GM21390 (cell line): ENCODE measurements around the gene ATG4B.
A peak's percentile ranks its signal among the peaks of the same experiment; 100 is the strongest.
"Not testable (repeated sequence)": the region's sequence is repeated elsewhere in the genome, so short reads cannot be mapped to it uniquely, and the experiment has no call there.

Experiments used
- ATAC-seq: cut with Tn5 transposase; IDR thresholded peaks from one replicate; pipeline ENCODE4 v1.9.1; 2021; ENCODE audit not compliant: unreplicated experiment

The ATG4B gene

GRCh38 chr2:241637018-241637794 lies at the start of gene ATG4B, which contains the start of gene THAP4:
ATG4B (plus strand) TSS chr2:241637693; CDS start chr2:241637715, 22 bp downstream.
THAP4 (minus strand) TSS chr2:241637158; CDS start chr2:241637017, 141 bp downstream.
- ATAC-seq, result peak; percentile 57

GRCh38 chr2:241589863-241590262 lies 47.6 kb upstream of the ATG4B start:
- ATAC-seq, result not testable (repeated sequence)

- ATAC-seq, result not testable (repeated sequence)
These were observed 46.7 kb upstream of the ATG4B start for GRCh38 chr2:241590496-241591455.

- ATAC-seq, result no peak
These were observed 45.2 kb upstream of the ATG4B start for GRCh38 chr2:241592126-241592845.

GRCh38 chr2:241593271-241593670 lies 44.2 kb upstream of the ATG4B start:
- ATAC-seq, result no peak

GRCh38 chr2:241595600-241596140 lies 41.8 kb upstream of the ATG4B start:
- no peak for ATAC-seq

GRCh38 chr2:241597561-241597960 lies 39.9 kb upstream of the ATG4B start:
- ATAC-seq, result no peak

- no peak for ATAC-seq
These were observed 39.4 kb upstream of the ATG4B start for GRCh38 chr2:241598061-241598460.

- no peak for ATAC-seq
These were observed 39.0 kb upstream of the ATG4B start for GRCh38 chr2:241598487-241598886.

- no peak for ATAC-seq
These were observed 37.9 kb upstream of the ATG4B start for GRCh38 chr2:241599615-241600014.

- no peak for ATAC-seq
These were observed 35.7 kb upstream of the ATG4B start for GRCh38 chr2:241601841-241602240.

GRCh38 chr2:241602720-241603119 lies 34.8 kb upstream of the ATG4B start:
- ATAC-seq, result no peak

- no peak for ATAC-seq
These were observed 33.8 kb upstream of the ATG4B start for GRCh38 chr2:241603686-241604085.

- ATAC-seq, result no peak
These were observed 31.3 kb upstream of the ATG4B start for GRCh38 chr2:241606186-241606585.

GRCh38 chr2:241607162-241607885 lies 30.2 kb upstream of the ATG4B start:
- ATAC-seq, result no peak

- ATAC-seq, result no peak
These were observed 28.6 kb upstream of the ATG4B start for GRCh38 chr2:241608881-241609280.

- peak; percentile 95 for ATAC-seq
These were observed 27.4 kb upstream of the ATG4B start for GRCh38 chr2:241609859-241610793.

GRCh38 chr2:241611062-241611461 lies 26.4 kb upstream of the ATG4B start:
- ATAC-seq, result no peak
